NCI-H1092 treated with DMSO at 0.1 percent for 48 hours (cell line): ENCODE results near the gene ZNF335.
"Not testable (repeated sequence)": the region's sequence is repeated elsewhere in the genome, so short reads cannot be mapped to it uniquely, and the experiment has no call there.

Source experiments
- DNase-seq: peaks from one replicate; lab custom pipeline; 2025; lab: John Stamatoyannopoulos, UW

Gene ZNF335

DNA sequence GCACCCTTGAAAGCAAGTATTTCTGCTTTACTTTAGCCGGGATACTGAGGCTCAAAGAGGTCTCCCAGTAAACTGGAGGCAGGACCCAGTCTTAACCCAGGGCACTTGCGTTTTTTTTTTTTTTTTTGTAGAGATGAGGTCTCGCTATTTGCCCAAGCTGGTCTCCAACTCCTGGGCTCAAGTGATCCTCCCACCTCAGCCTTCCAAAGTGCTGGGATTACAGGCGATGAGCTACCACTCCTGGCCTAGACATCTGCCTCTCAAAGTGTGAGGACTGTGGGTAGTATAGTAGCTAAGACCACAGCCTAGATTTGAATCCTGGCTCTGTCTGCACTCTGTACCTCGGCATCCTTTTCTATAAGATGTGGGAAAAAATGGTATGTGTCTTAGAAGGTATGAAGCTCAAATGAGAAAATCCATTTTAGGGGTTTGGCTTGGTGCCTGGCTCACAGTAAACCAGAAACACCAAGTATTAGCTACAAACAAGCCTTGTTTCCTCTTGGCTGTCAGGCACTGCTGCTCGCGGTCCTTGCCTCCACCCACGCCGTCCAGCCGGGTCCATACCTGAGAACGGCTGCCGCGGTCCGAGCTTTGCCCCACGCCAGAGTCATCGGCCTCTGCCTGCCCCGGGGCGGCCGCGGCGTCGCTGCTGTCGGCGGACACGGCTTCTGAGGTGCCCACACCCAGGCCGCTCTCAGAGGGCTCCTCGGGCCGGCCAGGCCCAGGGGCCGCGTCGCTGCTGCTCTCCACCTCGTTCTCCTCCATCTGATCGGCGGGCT is 1.2 kb downstream of the ZNF335 start:
- DNase-seq: no peak

DNA sequence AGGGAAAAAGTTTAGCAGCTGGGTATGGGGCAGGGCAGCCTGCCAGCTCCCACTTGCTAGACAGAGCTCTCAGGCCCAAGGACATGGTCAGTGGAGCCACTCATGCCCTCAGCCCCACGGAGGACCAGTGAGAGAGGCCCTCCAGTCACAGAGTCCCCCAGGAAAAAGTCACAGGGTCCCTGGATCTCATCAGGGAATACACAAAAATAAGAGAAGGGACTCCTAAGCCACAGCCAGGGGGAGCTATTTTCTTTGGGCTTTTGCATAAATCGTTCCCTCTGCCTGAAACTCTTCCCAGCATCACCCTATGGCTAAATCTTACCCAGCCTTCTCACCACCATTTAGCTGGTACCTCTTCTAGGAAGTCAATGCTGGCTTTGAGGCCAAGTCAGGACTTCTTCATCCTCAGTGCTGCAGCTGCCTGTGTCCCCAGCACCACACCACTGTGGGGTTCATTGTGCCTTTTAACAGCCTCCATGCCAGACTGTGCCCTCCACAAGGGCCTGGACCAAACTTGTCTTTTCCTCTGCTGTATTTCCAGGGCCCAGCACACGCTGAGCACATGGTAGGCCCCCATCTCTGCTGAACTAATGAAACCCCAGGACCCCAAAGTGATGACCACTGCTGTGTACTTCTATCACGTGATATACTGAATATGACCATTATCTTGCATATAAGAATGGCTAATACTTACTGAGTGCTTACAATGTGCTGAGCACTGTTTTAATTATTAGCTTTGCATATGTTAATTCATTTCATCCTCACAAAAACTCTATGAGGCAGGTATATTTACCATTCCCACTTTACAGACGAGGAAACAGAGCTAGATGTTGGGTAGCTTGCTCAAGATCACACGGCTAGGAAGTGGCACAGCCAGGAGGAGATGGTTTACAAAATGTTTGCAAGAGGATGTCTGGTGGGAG is 2.0 kb downstream of the ZNF335 start:
- DNase-seq: peak; percentile 33

DNA sequence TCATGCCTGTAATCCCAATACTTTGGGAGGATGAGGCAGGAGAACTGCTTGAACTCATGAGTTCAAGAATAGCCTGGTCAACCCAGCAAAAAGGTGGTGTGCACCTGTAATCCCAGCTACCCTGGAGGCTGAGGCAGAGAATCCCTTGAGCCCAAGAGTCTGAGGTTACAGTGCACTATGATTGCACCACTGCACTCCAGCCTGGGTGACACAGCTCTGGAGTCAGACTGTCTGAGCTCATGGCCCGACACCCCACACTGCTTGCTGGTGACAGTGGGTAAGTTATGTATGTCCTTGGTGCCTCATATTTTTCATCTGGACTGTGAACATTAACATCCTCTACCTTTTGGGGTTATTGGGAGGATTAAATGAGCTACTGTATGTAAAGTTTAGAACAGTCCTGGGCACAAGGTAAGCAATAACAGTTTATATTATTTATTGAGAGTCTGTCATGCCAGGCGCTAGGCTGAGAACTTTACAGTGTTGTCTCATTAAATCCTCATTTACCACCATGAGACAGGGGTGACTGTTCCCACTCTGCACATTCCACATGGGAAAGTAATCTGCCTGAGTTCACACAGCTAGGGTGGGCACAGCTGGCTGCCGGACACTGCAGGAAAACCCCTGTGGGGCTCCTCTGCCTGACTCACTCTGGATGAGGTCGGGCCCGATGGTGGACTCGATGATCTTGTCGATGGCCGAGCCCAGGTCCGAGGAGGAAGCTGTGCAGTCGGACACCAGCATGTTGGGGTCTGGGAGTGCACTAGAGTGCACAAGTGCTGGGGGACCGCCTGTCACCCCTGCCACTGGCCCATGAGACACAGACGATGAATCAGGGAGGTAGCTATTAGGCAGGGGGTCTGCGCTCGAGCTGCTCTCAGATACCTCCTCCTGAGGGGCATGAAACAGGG is 2.9 kb downstream of the ZNF335 start:
- no peak for DNase-seq

DNA sequence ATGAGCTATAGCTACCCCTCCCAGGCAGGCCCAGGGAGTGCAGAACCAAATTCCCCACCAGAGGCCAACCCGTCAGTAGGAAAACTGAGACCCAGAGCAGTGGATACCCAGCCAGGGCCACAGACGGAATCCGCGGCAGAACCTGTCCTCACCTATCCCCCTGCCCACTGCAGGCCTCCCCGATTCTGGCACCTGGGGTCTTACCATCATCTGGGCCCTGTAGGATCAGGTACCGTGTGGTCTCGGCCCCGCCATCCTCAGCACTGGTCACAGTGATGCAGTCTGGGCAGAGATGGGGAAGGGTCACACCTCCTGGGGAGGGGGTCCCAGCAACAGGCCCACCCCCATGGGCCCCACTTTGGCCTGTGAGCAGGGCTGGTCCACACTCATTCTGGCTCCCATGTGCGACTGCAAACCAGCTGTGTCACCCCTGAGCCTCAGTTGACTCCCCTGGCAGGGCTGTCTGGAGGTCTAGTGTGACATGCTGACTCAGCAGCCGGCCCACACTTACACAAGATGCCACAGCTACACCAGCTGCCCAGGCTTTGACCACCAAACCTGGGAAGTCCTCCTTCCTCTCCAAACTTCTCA is 3.8 kb downstream of the ZNF335 start:
- DNase-seq: no peak

DNA sequence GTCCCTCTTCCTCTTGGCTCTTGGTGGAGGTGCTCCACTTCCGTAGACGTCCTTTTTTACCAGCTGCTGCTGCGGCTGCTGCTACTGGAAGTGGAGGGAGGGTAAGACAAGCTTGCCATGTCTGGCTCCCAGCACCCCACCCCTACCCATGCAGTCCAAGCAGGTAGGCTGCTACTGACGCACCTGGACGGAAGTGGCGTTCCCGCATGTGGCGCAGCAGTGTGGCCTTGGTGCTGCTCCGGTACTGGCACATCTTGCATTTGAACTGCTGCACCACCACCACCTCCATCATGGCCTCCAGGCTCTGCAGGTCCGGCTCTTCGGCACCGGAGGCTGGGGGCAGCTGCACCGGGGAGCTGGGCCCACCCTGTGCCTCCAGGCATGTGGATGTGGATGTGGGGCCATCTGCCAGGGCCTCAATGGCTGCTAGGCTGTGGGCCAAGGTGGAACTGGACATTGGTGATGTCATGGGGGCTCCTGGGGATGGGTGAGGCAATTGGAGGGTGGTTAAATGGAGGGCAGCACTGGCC is 4.4 kb downstream of the ZNF335 start:
- no peak for DNase-seq

DNA sequence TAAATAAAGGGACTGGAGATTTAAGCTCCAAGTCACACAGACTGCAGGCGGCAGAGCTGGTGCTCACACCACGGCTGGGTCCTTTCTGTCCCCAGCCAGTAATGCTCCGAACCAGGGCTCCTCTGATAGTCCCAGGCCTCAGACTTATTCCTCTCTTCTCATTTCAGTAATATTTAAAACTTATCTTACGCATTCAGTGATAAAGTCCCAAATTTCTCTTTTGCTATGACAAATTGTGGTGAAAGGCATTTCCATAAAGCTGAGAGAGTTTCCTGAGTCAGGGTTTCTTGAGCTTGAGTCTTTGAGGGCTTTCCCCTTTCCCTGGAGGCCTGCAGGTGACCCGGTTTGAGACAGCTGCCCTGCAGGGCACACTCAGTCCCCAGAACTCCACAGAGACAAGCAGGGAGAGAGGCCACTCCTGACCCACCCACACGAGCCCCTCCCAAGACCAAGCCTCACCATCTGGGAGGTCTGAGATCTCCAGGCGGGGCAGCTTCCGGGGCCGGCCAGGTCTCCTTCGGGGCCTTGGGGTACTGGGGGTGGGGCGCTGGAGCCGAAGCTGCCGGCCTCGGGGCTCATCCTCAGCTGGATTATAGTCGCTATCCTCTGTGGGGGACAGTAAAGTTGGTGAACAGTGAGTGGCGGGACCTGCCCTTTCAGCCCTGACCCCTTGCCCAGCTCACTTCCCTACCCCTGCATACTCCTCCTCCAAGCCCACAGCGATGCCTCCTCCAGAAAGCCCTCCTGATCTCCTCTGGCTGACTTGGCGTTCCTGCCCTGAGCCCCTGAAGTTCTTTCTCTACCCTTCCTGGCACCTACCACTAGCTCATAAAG is 6.6 kb downstream of the ZNF335 start:
- DNase-seq: no peak

DNA sequence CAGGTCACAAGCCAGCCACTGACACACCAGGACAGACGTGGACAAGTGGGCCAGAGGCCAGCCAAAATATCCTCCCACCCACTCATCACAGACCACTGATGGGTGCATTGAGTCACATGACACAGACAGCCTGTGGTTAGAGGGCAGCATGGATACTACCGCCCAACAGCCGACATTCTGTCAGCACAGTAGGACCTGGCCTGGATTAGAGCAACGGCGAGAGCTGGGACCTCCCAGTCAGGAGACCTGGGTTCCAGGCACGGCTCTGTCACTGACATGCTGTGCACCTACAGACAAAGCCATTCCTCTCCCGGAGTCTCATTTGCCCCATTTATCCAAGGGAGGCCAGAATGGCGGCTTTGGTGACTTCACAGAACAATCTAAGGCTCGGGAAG is 8.0 kb downstream of the ZNF335 start:
- no peak for DNase-seq

DNA sequence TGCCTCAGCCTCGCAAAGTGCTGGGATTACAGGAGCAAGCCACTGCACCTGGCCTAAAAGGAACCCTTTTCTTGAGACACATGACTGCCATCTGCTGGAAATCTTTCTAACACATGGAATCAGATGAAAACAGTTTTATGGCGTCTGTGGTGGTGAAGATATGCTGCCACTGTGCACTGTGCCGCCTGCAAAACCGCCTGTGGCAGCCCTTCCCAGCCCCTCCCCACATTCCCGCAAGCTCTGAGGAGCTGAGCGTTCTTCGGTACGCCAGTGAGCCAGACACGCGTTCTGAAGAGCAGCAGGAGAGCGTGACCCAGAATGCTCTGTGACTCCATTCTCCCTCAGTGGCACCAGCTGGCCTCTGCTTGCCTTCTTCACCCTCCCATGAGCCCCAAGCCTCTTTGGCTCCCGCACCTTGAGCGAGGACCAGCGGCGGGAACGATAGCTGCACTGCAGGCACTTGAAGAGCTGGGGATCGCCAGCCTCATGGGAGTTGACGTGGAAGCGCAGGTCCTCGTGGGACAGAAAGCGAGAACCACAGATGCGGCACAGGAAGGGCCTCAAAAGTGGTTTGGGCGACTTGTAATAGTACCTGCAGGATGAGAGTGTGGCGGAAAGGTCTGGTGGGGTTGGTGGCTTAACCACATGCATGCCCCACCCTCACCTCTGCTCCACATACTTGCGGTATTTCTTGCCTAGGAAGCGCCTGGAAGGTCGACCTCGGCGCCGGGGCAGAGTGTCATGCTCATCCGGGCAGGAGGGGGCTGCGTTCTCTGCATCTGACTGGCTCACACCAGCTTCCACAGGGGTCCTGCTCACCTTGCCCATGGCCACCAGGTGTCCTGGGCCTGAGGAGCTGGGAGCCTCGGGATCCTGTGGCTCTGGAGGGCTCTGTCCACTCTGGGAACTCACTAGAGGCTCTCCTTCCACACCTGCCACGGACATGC is 8.7 kb downstream of the ZNF335 start:
- peak; percentile 28 for DNase-seq

DNA sequence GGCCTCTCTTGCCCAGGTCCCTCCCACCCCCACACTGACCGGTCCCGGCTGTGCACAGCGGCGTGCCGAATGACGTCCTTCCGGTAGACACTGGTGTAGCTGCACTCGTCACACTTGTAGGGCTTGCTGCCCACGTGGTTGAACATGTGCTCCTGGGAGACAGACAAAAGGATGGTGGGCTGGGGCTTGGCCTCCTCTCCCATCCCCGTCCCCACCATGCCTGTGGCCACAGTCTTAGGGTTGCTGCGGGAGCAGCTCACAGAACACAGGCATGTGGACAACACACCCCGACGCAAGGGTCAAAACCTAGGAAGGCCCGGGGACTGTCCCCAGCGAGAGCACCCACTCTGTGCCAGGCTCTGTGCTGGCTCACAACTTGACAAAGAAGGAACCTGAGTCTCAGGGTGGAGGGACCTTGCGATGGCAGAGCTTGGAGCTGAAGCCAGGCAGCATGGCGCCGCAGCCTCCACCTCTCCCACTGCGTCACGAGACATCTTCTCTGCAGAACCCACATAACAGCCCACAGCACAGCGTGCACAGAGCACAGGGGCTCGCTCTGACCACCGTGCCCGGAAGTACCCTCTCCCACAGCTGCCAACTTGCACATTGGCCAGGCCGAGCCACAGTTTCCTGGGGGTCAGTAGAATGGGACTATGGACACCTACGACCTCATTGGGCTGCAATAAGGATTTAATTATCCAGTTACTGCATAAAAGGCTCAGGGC is 9.8 kb downstream of the ZNF335 start:
- DNase-seq: no peak

DNA sequence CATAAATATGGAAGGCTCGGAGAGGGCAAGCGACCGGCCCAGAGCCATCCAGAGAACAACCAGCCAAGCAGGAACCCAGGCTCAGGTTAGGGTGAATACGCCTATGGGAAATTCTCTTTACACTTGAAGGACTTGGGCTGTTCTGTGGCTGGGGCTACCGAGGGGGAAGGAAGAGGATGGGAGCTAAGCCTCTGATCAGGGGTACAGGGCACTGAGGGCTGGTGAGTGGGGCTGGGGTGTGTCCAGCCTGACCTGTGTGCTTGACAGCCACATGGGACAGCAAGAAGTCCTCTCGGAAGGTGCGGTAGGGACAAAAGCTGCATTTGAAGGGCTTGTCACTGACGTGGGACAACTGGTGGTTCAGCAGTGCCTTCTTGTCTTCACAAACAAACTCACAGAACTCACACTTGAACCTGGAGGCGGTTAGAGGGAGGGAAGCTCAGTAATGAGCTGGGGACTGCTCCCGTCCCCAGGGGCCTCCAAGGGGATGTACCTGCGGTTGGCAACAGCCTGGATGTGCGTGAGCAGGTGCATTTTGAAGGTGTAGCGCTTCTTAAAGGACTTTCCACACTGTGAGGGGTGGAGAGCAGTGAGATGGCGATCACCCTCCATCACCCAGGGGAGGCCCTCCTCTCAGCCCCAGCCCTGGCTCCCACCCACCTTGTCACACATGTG is 11.9 kb downstream of the ZNF335 start:
- no peak for DNase-seq

DNA sequence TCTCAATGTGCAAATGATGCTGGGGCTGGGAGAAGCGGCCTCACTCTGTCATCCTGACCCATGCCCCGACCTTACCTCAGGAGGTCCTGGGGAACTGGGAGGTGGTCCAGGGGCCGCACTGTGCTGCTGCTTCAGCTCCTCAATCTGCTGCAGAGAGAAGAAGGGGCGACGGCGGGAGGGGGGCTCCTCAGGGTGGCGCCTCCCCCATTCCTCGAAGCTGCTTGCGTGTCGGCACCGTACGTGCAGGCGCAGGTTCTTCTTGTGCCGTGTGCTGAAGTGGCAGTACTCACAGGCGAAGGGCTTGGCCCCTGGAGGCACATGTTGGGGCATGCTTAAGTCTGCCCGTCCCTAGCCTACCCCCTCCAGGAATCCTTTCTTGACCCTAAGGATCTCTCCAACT is 12.9 kb downstream of the ZNF335 start:
- DNase-seq: no peak

DNA sequence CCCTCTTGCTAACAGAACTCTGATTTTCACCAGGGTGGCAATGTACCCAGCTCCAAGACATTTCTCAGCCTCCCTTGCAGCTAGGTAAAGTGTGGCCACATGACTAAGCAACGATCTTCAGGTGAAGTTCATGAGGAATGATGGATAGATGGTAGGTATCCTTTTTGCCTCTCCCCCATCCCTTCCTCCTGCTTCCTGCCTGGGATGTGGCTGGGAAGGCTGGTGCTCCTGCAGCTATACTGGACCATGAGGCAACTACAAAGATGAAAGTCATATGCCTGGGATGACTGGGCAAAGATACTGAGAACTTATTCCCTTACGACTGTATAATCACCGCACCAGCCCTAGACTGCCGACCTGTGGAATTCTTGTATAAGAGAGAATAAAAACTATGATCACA is 13.4 kb downstream of the ZNF335 start:
- no peak for DNase-seq

DNA sequence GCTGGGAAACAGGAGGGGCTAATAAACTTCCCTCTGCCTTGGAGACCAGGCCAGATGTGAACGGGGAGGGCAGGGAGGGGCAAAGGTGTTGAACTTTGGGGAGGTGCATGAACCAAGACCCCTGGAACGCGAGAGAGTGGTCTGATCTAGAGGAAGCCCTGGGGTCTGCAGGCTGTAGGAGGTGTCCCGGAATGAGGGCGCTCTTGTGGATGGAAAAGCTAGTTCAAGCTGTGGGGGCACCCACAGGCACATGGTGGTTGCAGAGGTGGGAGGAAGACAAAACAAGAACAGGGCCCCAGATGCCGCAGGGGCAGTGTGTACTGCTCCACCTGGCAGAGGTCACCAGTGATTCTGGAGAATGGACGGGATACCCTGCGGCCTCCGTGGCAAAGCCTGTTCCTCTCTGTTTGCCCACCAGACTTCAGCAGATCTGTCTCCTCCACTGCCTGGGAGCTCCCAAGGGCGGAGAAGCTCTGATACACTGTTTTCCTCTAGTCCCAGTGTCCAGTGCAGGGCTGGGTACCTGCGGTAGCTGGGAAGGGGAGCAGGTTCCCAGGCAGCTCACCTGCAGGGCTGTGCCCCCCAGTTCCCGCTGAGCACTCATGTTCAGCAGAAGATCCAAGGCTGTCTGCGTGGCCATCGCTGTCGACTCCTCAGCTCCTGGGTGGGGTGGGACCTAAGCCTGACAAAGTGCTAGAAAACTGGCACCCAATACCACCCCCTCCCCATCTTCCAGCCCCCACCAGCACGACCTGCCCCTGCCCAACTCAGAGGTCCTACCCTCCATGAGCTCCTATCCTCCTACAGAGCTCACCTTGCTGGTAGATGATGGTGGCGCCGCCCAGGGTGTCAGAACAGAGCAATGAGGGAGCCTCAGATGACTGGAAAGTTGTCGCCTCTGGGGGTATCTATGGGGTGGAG is 14.7 kb downstream of the ZNF335 start:
- DNase-seq: no peak

DNA sequence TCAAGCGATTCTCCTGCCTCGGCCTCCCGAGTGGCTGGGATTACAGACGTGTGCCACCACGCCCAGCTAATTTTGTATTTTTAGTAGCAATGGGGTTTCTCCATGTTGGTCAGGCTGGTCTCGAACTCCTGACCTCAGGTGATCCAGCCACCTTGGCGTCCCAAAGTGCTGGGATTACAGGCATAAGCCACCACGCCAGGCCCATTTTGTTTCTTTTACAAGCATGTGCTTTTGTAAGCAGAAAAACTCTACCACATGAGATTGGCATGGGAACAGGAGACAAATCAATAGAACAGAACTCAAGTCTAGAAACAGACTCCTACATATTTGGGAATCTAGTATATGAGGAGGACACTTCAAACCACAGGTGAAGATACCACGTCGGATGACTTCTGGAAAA is 15.7 kb downstream of the ZNF335 start:
- DNase-seq: not testable (repeated sequence)

DNA sequence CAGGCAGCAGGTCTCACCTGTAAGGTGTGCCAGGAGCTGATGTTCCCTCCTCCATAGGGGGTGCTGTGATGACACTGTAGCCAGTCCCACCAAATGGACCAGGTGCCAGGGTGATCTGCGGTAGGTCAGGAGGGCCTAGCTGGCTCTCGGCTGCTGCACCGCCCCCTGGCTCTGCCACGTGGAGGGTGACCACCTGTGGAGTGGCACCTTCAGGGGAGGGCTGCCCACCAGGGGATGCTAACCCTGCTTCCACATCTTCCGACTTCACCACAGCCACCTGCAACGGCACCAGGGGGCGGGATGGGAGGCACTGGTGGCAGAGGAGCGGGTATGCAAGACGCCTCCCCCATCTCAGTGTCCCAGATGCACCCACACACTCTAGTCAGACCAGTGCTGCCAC is 18.3 kb downstream of the ZNF335 start:
- no peak for DNase-seq

DNA sequence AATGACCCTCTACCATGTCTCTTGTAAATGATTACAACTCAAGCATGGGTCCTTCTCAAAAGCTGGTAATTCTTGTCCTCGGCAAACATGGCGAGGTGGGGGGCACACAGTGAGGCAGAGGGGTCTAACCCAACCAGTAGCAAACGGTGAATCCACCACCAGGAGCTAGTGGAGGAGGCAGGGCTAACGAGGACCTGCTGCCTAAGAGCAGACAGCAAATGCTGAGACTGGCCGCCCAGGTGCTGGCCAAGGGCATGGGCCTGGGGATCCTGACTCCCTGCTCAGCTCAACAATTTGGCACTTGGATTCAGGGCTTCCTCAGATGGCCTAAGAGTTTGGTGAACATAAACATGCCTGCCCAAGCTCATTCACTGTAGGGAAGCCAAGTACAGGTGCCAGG is 19.1 kb downstream of the ZNF335 start:
- no peak for DNase-seq
